Stomach (tissue), 9 donors: ENCODE data around the gene PTPN22. TPM values are rescaled to one million over a fixed set of nuclear protein-coding genes. Genes with fewer than 3 reads are reported as not detected.

Experiments used
- DNase-seq, 2 donors: peaks; one replicate each; pipeline versions ENCODE4 v3.0.0 to v3.0.0-alpha.2; 2013 to 2019
- H3K27ac ChIP-seq, 5 donors: fragments of 200-600 bp in 4 of 5; sonication (generic) in 4 of 5; one replicate each; pipeline ENCODE4 v1.5.1; 2013 to 2019; ENCODE audit warnings: mild to moderate bottlenecking in 1 of 5, moderate library complexity in 1 of 5
- H3K27me3 ChIP-seq, 3 donors: fragments of 200-600 bp; sonication (generic); one replicate each; pipeline ENCODE4 v1.5.1; 2017 to 2019; ENCODE audit warnings: mixed run types in 1 of 3
- H3K36me3 ChIP-seq, 4 donors: fragments of 200-600 bp; sonication (generic); 1 replicate in 3 of 4; 2 replicates in 1 of 4; pipeline ENCODE4 v1.5.1; 2016 to 2019
- H3K4me1 ChIP-seq, 4 donors: fragments of 200-600 bp; sonication (generic); one replicate each; pipeline ENCODE4 v1.5.1; 2016 to 2019
- H3K4me3 ChIP-seq, 4 donors: fragments of 200-600 bp; sonication (generic) in 3 of 4; one replicate each; pipeline ENCODE4 v1.5.1; 2016 to 2019; ENCODE audit warnings: mild to moderate bottlenecking in 1 of 4
- H3K9me3 ChIP-seq, 4 donors: fragments of 200-600 bp; sonication (generic); one replicate each; pipeline ENCODE4 v1.5.1; 2016 to 2019
- EP300 ChIP-seq: sonication (generic); formaldehyde crosslinking; IDR thresholded peaks from one replicate; pipeline ENCODE4 v1.6.1; 2017; ENCODE audit warnings: antibody characterized with exemption
- POLR2A ChIP-seq, 4 donors: fragments of 450-650 bp; IDR thresholded peaks; one replicate each; pipeline ENCODE4 v1.6.1; 2016; ENCODE audit warnings: antibody characterized with exemption in 4 of 4, control low read depth in 2 of 4, mild to moderate bottlenecking in 1 of 4, moderate library complexity in 1 of 4
- POLR2AphosphoS5 ChIP-seq, 3 donors: sonication (generic); formaldehyde crosslinking; IDR thresholded peaks; one replicate each; pipeline ENCODE4 v1.6.1; 2016; ENCODE audit warnings: antibody characterized with exemption in 3 of 3
- WGBS, 5 donors: extraction: QIAGEN DNeasy Blood & Tissue Kit in 3 of 5; methylation state at CpG; one replicate each; pipeline versions ENCODE4 v1.1.5 to v1.1.7; 2013 to 2018; 5-methylcytosine and 5-hydroxymethylcytosine counted together
- intact Hi-C: fragments of 100-400 bp; cut with DNase I; formaldehyde crosslinking; loops from one replicate; pipeline ENCODE4 v1.15.1; 2023; ENCODE audit warnings: low total_unique reads
- polyA plus RNA-seq, 3 donors: library from polyadenylated mRNA; stranded (reverse); fragments of 200-250 nt; gene quantifications; one replicate each; pipeline ENCODE4 v1.2.3, GENCODE V29; 2013
- total RNA-seq, 5 donors: library from RNA; depleted of rRNA; stranded (reverse); fragments of >200 nt; gene quantifications; one replicate each; pipeline versions ENCODE4 v1.1.0 to v1.2.3, GENCODE V29; 2014 to 2016
- TF ChIP-seq, protein P1 (sequence below), 7 experiments: fragments of 450-650 bp in 4 of 7; fragments of 200-600 bp in 3 of 7; sonication (generic) in 3 of 7; IDR thresholded peaks; one replicate each; pipeline ENCODE4 v1.5.1; 2016 to 2019; ENCODE audit warnings: antibody characterized with exemption in 7 of 7, control low read depth in 2 of 7, mild to moderate bottlenecking in 1 of 7
- donor health status: healthy with polysubstance abuse.
- donor health status: Bipolar disorder and iron deficiency.
- donor health status: healthy.

The PTPN22 gene
- total and polyA plus RNA-seq, 8 donors, result 0.93 to 8.5 (median 2.1) TPM; not detected in 1

DNA sequence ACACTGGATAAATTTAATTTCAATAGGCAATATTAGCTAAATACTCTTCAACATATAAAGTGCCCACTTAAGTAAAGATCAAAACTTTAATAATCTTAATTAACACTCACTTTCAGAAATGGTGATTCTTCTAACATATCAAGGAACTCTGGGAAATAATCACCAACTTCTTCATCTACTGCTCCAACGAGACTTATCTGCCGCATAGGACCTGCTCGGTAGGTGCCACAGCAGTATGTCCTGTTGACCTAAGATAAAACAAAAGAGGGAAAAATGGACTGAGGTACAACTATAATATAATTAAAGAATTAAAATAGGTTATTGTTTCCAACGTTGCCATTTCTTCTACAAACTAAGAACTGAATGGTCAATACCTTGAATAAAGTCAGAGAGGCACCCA, 94.0 kb downstream of the PTPN22 start:
- peaks cover 7 to 43% (median 39%) of the 10 kb centered on the region in 4 donors for H3K36me3 ChIP-seq
- WGBS, 5 donors, result 32 to 61% (median 55%) methylated on average over 4 of the region's 4 CpGs
- H3K9me3 ChIP-seq, result no peaks in the 10 kb centered on the region
- TF ChIP-seq POLR2AphosphoS5 (IDR thresholded peaks at IDR 0.05) (no peak), EP300 (no peak), POLR2A (IDR thresholded peaks at IDR 0.05) (no peak)
- TF ChIP-seq, protein P1, sequence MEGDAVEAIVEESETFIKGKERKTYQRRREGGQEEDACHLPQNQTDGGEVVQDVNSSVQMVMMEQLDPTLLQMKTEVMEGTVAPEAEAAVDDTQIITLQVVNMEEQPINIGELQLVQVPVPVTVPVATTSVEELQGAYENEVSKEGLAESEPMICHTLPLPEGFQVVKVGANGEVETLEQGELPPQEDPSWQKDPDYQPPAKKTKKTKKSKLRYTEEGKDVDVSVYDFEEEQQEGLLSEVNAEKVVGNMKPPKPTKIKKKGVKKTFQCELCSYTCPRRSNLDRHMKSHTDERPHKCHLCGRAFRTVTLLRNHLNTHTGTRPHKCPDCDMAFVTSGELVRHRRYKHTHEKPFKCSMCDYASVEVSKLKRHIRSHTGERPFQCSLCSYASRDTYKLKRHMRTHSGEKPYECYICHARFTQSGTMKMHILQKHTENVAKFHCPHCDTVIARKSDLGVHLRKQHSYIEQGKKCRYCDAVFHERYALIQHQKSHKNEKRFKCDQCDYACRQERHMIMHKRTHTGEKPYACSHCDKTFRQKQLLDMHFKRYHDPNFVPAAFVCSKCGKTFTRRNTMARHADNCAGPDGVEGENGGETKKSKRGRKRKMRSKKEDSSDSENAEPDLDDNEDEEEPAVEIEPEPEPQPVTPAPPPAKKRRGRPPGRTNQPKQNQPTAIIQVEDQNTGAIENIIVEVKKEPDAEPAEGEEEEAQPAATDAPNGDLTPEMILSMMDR (IDR thresholded peaks at IDR 0.05), result no peak
- H3K4me3 ChIP-seq, result no peak overlapping the region
- peaks cover 14 to 39% (median 25%) of the 10 kb centered on the region in 4 donors for H3K4me1 ChIP-seq
- DNase-seq, result no peak
- intact Hi-C loops, result no loop called here
- no peaks in the 10 kb centered on the region for H3K27me3 ChIP-seq
- no peak overlapping the region for H3K27ac ChIP-seq

DNA sequence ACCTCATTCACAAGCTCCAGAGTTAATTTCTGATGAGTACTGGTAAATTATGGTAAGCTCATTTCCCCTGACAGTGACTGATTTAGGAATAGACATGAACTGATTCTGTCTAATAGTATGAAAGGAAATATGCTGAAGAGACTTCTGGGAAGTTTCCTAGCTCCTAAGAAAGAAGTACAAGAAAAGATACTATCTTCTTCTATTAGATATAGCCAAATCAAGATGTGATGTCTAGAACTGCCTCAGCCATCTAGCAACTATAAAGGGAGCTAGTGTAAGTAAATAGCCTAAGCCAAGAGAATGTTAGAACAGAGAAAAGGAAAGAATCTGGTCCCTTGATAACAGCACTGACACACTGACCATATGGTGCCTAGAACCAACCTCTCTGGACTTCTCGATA, 101.5 kb downstream of the PTPN22 start:
- Histone ChIP-seq H3K4me3 (no peak overlapping the region), H3K4me1 (peaks cover 0 to 13% (median 6%) of the 10 kb centered on the region in 4 donors), H3K27me3 (no peaks in the 10 kb centered on the region), H3K27ac (no peak overlapping the region), H3K9me3 (no peaks in the 10 kb centered on the region), H3K36me3 (peaks cover 8 to 56% (median 52%) of the 10 kb centered on the region in 4 donors)
- intact Hi-C loops, result no loop called here
- no peak for DNase-seq
- WGBS, 5 donors, result 76 to 89% (median 84%) methylated on average over 1 of the region's 1 CpG
- TF ChIP-seq, protein P1 (IDR thresholded peaks at IDR 0.05), result no peak

DNA sequence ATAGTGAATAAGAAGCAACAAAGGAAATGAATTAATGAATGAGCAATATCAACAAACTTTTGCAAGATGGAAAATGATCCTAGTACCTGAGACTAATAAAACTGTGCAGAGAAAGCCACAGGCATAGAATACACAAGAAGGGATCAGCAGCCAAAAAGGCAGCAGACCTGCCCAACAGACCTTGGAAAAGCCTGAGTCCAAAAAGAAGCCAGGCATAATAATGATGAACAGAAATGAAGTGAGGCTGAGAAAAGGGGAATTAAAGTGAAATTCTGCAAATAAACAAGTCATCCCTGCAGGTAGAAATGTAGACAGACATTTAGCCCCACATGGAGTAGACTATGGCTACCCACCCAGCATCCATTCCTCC, 101.9 kb downstream of the PTPN22 start:
- no peaks in the 10 kb centered on the region for H3K9me3 ChIP-seq
- H3K27me3 ChIP-seq, result no peaks in the 10 kb centered on the region
- no peak overlapping the region for H3K27ac ChIP-seq
- TF ChIP-seq EP300 (no peak), POLR2A (IDR thresholded peaks at IDR 0.05) (no peak), POLR2AphosphoS5 (IDR thresholded peaks at IDR 0.05) (no peak)
- TF ChIP-seq, protein P1 (IDR thresholded peaks at IDR 0.05), result no peak
- peaks cover 8 to 56% (median 52%) of the 10 kb centered on the region in 4 donors for H3K36me3 ChIP-seq
- intact Hi-C loops, result no loop called here
- DNase-seq, result no peak
- H3K4me1 ChIP-seq, result peaks cover 0 to 13% (median 6%) of the 10 kb centered on the region in 4 donors
- no peak overlapping the region for H3K4me3 ChIP-seq

DNA sequence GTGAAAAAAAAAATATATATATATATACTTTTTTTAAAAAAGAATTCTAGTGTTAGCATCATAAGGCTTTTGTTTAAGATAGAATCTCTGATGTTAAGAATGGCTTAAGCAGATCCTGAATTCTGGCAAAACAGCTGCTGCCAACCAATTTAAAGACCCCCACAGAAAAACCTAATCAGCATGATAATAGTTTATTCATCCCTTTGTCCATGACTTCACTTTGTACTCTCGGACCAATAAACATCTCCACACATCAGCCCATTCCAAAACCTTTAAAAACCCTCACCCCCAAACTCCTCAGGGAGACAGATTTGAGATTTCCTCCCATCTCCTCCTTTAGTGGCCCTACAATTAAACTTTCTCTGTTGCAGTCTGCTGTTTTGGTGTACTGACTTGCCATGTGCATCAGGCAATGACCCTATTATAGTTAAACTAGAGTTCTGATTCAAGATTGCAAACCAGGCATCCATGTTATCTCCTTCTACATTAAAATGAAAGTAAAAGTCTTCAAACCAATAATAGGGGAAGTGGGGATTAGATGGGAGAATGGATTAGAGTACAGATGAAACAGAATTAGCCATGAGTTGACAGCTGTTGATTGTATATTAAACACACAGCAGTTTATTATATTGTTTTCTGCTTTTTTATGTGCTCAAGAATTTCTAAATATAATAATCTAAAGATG, 102.5 kb downstream of the PTPN22 start:
- TF ChIP-seq EP300 (no peak), POLR2A (IDR thresholded peaks at IDR 0.05) (no peak), POLR2AphosphoS5 (IDR thresholded peaks at IDR 0.05) (no peak)
- TF ChIP-seq, protein P1 (IDR thresholded peaks at IDR 0.05), result no peak
- peaks cover 0 to 13% (median 6%) of the 10 kb centered on the region in 4 donors for H3K4me1 ChIP-seq
- 47 to 100% (median 95%) methylated on average over 1 of the region's 1 CpG for WGBS, 5 donors
- no peaks in the 10 kb centered on the region for H3K9me3 ChIP-seq
- intact Hi-C loops, result no loop called here
- DNase-seq, result no peak
- no peak overlapping the region for H3K27ac ChIP-seq
- no peak overlapping the region for H3K4me3 ChIP-seq
- no peaks in the 10 kb centered on the region for H3K27me3 ChIP-seq
- peaks cover 8 to 56% (median 48%) of the 10 kb centered on the region in 4 donors for H3K36me3 ChIP-seq
